ENCODE data around the gene PERM1. TPM values are rescaled to one million over a fixed set of nuclear protein-coding genes. Genes with fewer than 3 reads are reported as not detected.

Gene PERM1
- total and polyA plus RNA-seq, 2 of the 13 experiments (the other 11 are each of a cell fraction or from before 2014, with no cell fraction given): 0.04 to 0.29 TPM

DNA sequence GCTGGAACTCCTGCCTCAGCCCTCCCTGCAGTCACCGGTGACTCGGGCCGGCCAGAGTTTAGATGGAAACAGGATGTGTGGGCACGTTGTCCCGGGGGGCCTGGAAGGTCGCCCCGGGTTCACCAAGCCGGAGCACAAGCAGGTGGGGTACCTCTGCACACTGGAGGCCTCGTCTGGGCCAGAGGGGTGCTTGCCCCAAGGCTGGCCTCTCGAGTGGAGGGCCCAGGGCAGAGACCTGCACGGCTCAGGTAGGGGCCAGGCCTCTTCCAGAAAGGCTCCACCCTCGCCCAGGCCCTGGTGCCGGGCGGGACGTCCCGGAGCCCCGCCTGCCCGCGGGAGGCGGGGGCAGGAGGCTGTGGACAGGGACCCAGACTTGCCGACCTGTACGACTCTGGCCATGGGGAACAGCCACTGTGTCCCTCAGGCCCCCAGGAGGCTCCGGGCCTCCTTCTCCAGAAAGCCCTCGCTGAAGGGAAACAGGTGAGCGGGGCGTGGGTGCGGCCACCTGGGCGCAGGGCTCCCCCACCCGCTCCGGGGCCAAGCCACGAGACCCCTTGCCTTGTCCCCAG is 15.7 kb downstream of the PERM1 start, which contains the start of gene PLEKHN1:
Gene PLEKHN1 (plus strand): TSS at position 348 of the 569 bp plus-strand sequence. CDS start 50 bp downstream, at position 398.
- H3K4me1 ChIP-seq (ENCODE audit: insufficient read depth, low read length): peaks cover 30% of the 10 kb centered on the region
- no peak within 1 kb of the TSS for H3K27ac ChIP-seq (ENCODE audit: extremely low read length, insufficient read depth, low read length)
- peak within 1 kb of the TSS; percentile 64 for H3K9ac ChIP-seq (ENCODE audit: insufficient read depth, low read depth, low read length)
- H3K79me2 ChIP-seq (ENCODE audit: insufficient read depth, low read length): no peaks in the 10 kb centered on the region
- DNase-seq (ENCODE audit: low spot score) (peak; percentile 30), FAIRE-seq (no peak), ATAC-seq (peak; percentile 77)
- in situ Hi-C loops (cut with HindIII; ENCODE audit: extremely low pct_ligation_motif_present, low pct_unique_long_range_greater_than_20kb) (no loop called here), intact Hi-C loops (cut with micrococcal nuclease; ENCODE audit: unreplicated experiment) (no loop called here)
- WGBS (ENCODE audit: low lambda C conversion rate): 0% methylated on average over 7 of the region's 31 CpGs
- H2AFZ ChIP-seq (ENCODE audit: low read length): no peak within 1 kb of the TSS
- POLR2A ChIA-PET: interaction anchor here (0.7 to 2.7 kb wide), 7 partner anchors 10 to 93 kb away, joined by 3 to 11 read pairs (median 3); partner anchors contain the start of gene PERM1
- H3K4me3 ChIP-seq (replicated peaks in 1 of 3; ENCODE audit: insufficient read depth in 1 of 3, low read depth in 2 of 3, low read length in 3 of 3): peak within 1 kb of the TSS; percentile 47 to 82 (median 77); a peak in 5 of 6 replicates
- CTCF ChIA-PET (ENCODE audit: low intra/inter-chr PET ratio, low total read pairs): interaction anchor here (0.8 kb wide), 1 partner anchor 10 kb away, joined by 3 read pairs; no protein-coding TSS in a partner anchor
- BruUV-seq (replicated peaks): no TSS peak
- peak within 1 kb of the TSS; percentile 78 for H3K4me2 ChIP-seq (ENCODE audit: low read depth, low read length)
- no peaks in the 10 kb centered on the region for H3K9me3 ChIP-seq (ENCODE audit: low read length)
- peaks cover 0 to 6% of the 10 kb centered on the region in 2 experiments; a peak in 1 of 5 replicates for H3K36me3 ChIP-seq (replicated peaks in 1 of 2; ENCODE audit: control insufficient read depth in 1 of 2, insufficient read depth in 2 of 2, low read length in 2 of 2)
- H3K27me3 ChIP-seq (ENCODE audit: control insufficient read depth in 1 of 2, insufficient read depth in 2 of 2, low read length in 2 of 2): no peaks in the 10 kb centered on the region; a peak in 1 of 5 replicates
- no peaks in the 10 kb centered on the region for H4K20me1 ChIP-seq (ENCODE audit: insufficient read depth, low read length)
- TF ChIP-seq ZNF780A (CRISPR knock-in tag; IDR thresholded peaks at IDR 0.05): no peak
- no peak for TF ChIP-seq BRCA1 (CRISPR knock-in tag; IDR thresholded peaks at IDR 0.05)
- peak; percentile 69; the same call in 1 of the 2 replicates for TF ChIP-seq SNAPC2 (CRISPR knock-in tag; IDR thresholded peaks at IDR 0.05)
- TF ChIP-seq, protein P1, sequence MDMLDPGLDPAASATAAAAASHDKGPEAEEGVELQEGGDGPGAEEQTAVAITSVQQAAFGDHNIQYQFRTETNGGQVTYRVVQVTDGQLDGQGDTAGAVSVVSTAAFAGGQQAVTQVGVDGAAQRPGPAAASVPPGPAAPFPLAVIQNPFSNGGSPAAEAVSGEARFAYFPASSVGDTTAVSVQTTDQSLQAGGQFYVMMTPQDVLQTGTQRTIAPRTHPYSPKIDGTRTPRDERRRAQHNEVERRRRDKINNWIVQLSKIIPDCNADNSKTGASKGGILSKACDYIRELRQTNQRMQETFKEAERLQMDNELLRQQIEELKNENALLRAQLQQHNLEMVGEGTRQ (IDR thresholded peaks at IDR 0.05; ENCODE audit: low read depth, low read length): no peak
- TF ChIP-seq, protein P1 (CRISPR knock-in tag; IDR thresholded peaks at IDR 0.05; ENCODE audit: borderline replicate concordance): no peak
- no peak for TF ChIP-seq HOXD1 (CRISPR knock-in tag; IDR thresholded peaks at IDR 0.05)
- TF ChIP-seq, protein P2, sequence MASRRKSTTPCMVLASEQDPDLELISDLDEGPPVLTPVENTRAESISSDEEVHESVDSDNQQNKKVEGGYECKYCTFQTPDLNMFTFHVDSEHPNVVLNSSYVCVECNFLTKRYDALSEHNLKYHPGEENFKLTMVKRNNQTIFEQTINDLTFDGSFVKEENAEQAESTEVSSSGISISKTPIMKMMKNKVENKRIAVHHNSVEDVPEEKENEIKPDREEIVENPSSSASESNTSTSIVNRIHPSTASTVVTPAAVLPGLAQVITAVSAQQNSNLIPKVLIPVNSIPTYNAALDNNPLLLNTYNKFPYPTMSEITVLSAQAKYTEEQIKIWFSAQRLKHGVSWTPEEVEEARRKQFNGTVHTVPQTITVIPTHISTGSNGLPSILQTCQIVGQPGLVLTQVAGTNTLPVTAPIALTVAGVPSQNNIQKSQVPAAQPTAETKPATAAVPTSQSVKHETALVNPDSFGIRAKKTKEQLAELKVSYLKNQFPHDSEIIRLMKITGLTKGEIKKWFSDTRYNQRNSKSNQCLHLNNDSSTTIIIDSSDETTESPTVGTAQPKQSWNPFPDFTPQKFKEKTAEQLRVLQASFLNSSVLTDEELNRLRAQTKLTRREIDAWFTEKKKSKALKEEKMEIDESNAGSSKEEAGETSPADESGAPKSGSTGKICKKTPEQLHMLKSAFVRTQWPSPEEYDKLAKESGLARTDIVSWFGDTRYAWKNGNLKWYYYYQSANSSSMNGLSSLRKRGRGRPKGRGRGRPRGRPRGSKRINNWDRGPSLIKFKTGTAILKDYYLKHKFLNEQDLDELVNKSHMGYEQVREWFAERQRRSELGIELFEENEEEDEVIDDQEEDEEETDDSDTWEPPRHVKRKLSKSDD (CRISPR knock-in tag; IDR thresholded peaks at IDR 0.05; ENCODE audit: low read depth): no peak
- TF ChIP-seq NFYB (CRISPR knock-in tag; IDR thresholded peaks at IDR 0.05): no peak
- no peak for TF ChIP-seq BATF2 (CRISPR knock-in tag; IDR thresholded peaks at IDR 0.05)
- TF ChIP-seq, protein P3, sequence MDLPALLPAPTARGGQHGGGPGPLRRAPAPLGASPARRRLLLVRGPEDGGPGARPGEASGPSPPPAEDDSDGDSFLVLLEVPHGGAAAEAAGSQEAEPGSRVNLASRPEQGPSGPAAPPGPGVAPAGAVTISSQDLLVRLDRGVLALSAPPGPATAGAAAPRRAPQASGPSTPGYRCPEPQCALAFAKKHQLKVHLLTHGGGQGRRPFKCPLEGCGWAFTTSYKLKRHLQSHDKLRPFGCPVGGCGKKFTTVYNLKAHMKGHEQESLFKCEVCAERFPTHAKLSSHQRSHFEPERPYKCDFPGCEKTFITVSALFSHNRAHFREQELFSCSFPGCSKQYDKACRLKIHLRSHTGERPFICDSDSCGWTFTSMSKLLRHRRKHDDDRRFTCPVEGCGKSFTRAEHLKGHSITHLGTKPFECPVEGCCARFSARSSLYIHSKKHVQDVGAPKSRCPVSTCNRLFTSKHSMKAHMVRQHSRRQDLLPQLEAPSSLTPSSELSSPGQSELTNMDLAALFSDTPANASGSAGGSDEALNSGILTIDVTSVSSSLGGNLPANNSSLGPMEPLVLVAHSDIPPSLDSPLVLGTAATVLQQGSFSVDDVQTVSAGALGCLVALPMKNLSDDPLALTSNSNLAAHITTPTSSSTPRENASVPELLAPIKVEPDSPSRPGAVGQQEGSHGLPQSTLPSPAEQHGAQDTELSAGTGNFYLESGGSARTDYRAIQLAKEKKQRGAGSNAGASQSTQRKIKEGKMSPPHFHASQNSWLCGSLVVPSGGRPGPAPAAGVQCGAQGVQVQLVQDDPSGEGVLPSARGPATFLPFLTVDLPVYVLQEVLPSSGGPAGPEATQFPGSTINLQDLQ (CRISPR knock-in tag; IDR thresholded peaks at IDR 0.05): no peak
- TF ChIP-seq ZNF18 (CRISPR knock-in tag; IDR thresholded peaks at IDR 0.05; ENCODE audit: insufficient replicate concordance): no peak
- no peak; the same call in 1 of the 2 replicates for TF ChIP-seq ZBTB38 (CRISPR knock-in tag; IDR thresholded peaks at IDR 0.05)
- no peak for TF ChIP-seq GLI4 (CRISPR knock-in tag; IDR thresholded peaks at IDR 0.05; ENCODE audit: borderline replicate concordance)
